H7 (cell line): Measurements from ENCODE around the gene CNTROB. TPM values are rescaled to one million over a fixed set of nuclear protein-coding genes. Genes with fewer than 3 reads are reported as not detected.
"Not testable (repeated sequence)": the region's sequence is repeated elsewhere in the genome, so short reads cannot be mapped to it uniquely, and the experiment has no call there.

Experiments used
- DNase-seq: peaks from one replicate; pipeline ENCODE4 v3.0.0; 2012
- H3K27me3 ChIP-seq: 2 replicates; pipeline ENCODE4 v1.6.0; 2011; ENCODE audit warnings: mild to moderate bottlenecking, low read length; ENCODE audit not compliant: control insufficient read depth, insufficient read depth
- H3K36me3 ChIP-seq: replicated peaks from 2 replicates; pipeline ENCODE4 v1.5.1; 2011; ENCODE audit warnings: low read length; ENCODE audit not compliant: control insufficient read depth, insufficient read depth
- H3K4me3 ChIP-seq: 2 replicates; pipeline ENCODE4 v1.5.1; 2011; ENCODE audit warnings: low read depth, mild to moderate bottlenecking, control low read depth, low read length, moderate library complexity; ENCODE audit not compliant: insufficient read depth
- total RNA-seq: library from RNA; depleted of rRNA; stranded (reverse); fragments of >200 nt; shearing (Covaris generic); gene quantifications from 2 replicates; pipeline ENCODE4 v1.2.3, GENCODE V29; 2014

Gene CNTROB
- total RNA-seq, 1 experiment from 2014 or later = 5.5 TPM

- no peaks in the 10 kb centered on the region for H3K27me3 ChIP-seq
- H3K4me3 ChIP-seq = no peak overlapping the region
- H3K36me3 ChIP-seq = peaks cover 15% of the 10 kb centered on the region
- DNase-seq = no peak
Observed at GRCh38 chr17:7947651-7948050, 15.6 kb downstream of the CNTROB start.

GRCh38 chr17:7950578-7950977 lies 18.6 kb downstream of the CNTROB start:
- no peak for DNase-seq
- Histone ChIP-seq H3K27me3 (no peaks in the 10 kb centered on the region), H3K4me3 (no peak overlapping the region), H3K36me3 (peaks cover 6% of the 10 kb centered on the region)

DNA sequence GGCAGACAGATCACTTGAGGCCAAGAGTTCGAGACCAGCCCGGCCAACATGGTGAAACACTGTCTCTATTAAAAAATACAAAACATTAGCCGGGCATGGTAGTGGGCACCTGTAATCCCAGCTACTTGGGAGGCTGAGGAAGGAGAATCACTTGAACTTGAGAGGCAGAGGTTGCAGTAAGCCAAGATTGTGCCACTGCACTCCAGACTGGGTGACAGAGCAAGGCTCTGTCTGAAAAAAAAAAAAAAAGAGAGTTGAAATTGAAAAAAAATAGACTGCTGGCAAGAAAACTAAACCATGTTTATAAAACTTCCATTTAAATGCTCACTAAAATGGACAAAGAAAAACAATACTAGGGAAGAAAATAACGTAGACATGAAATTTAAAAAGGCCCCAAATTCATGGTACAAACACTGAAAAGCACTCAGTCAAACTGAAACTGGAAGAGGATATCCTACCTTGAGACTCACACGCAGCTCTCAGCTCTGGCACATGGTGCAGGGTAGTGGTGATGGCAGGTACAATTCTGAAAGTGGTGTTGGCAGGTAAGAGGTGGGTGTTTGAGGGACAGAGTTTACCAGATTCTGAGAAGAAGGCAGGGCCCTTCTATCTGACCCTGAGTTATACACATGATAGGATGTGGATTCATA lies 19.3 kb downstream of the CNTROB start:
- H3K27me3 ChIP-seq = no peaks in the 10 kb centered on the region
- no peak overlapping the region for H3K4me3 ChIP-seq

GRCh38 chr17:7953266-7953665 lies 21.3 kb downstream of the CNTROB start:
- not testable (repeated sequence) for H3K36me3 ChIP-seq, H3K27me3 ChIP-seq, H3K4me3 ChIP-seq, DNase-seq

More for the DNA sequence above, 19.3 kb downstream of the CNTROB start:
- peaks cover 3% of the 10 kb centered on the region; the same call in 1 of the 2 replicates for H3K36me3 ChIP-seq
- no peak for DNase-seq

DNA sequence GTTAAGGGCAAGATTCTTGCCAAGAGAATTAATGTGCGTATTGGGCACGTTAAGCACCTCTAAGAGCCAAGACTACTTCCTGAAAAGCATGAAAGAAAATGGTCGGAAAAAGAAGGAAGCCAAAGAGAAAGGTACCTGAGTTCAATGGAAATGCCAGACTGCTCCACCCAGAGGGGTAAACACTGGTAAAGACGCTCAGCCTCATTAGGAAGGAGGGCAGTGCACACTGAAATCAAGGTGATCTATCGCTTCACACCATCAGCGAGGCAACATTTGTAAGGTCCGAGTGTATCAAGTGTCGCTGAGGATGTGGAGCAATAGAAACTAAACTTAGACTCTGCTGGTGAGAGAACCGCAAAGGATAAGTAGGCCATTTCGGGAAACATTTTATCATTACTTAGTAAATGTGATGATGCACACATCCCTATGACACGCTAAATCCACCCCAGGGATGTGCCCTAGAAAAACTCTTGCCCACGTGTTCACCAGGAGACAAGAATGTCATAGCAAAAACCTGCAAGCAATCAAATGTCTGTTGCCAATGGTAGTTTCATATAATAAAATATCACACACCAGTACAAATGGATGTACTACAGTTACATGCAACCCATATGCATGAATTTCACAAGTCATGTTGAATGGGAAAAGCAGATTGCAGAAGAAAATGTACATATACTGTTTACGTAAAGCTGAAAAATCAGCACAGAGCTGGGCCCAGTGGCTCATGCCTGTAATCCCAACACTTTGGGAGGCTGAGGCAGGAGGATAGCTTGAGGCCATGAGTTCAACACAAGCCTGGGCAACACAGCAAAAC lies 23.6 kb downstream of the CNTROB start:
- Histone ChIP-seq H3K27me3 (no peaks in the 10 kb centered on the region), H3K4me3 (no peak overlapping the region), H3K36me3 (no peaks in the 10 kb centered on the region)
- DNase-seq = no peak

GRCh38 chr17:7956228-7956965 lies 24.4 kb downstream of the CNTROB start:
- H3K36me3 ChIP-seq = no peaks in the 10 kb centered on the region
- no peak overlapping the region for H3K4me3 ChIP-seq
- no peak for DNase-seq
- H3K27me3 ChIP-seq = no peaks in the 10 kb centered on the region

DNA sequence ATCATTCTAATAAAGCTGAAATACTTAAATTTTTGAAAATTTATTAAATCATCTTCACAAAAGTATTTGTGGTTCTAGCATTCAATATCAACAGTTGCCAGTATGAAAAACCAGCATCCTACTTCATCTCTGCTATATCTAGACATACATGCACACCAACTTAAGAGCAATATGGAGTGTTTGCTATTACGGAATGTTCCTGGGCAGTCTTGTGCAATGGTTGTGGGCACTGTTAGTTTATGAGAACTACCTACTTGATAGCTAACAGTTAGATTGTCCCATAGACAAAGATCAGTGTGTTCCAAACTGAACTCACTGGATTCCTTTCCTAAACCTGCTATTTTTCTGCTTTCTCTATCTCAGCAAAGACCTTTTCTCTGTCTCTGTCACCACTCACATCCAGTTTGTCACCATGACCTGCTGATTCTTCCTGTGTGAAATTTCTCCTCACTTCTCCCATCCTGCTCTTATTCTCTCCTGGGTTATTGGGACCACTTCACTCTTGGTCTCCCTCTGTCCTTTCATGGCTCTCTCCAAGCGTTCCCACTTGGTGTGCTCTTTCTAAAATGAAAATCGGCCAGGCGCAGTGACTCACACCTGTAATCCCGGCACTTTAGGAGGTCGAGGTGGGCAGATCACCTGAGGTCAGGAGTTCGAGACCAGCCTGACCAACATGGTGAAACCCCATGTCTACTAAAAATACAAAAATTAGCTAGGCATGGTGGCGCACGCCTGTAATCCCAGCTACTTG lies 27.7 kb downstream of the CNTROB start:
- no peak overlapping the region for H3K4me3 ChIP-seq
- H3K36me3 ChIP-seq = no peaks in the 10 kb centered on the region
- no peaks in the 10 kb centered on the region for H3K27me3 ChIP-seq
- no peak for DNase-seq

- Histone ChIP-seq H3K36me3 (no peaks in the 10 kb centered on the region), H3K4me3 (no peak overlapping the region), H3K27me3 (no peaks in the 10 kb centered on the region)
- no peak for DNase-seq
Observed at GRCh38 chr17:7961421-7961820, 29.4 kb downstream of the CNTROB start.

DNA sequence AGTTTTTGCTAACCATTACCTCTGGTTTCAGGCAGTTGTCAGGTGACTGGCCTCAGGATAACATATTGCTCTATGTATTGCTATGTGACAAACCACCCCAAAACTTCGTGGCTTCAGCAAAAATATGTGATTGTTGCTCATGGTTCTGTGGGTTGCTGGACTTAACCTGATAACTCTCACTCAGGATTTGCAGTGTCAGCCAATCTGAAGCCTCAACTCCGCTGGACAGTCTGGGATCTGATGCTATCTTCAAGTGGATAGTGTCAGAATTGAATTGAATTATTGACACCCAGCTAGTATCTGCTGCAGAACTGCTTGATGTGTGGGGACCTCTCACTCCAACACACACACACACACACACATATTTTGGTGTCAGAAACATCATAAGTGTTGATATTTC lies 35.7 kb downstream of the CNTROB start:
- Histone ChIP-seq H3K4me3 (no peak overlapping the region), H3K27me3 (no peaks in the 10 kb centered on the region), H3K36me3 (no peaks in the 10 kb centered on the region)
- no peak for DNase-seq

DNA sequence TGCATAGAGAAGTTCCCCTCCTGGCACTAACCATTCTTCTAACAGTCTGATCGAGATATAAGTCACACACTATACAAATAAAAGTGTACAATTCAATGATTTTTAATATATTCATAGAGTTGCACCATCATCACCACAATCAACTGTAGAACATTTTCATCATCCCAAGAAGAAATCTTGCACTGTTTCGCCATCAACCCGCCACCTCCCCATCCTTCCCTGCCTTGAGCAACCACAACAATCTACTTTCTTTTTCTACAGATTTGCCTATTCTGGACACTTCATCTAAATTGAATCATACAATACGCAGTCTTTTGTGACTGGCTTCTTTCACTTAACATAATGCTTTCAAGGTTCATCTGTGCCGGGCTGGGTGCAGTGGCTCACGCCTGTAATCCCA lies 37.4 kb downstream of the CNTROB start:
- no peak overlapping the region for H3K4me3 ChIP-seq
- H3K36me3 ChIP-seq = no peaks in the 10 kb centered on the region
- no peaks in the 10 kb centered on the region for H3K27me3 ChIP-seq
- no peak for DNase-seq

DNA sequence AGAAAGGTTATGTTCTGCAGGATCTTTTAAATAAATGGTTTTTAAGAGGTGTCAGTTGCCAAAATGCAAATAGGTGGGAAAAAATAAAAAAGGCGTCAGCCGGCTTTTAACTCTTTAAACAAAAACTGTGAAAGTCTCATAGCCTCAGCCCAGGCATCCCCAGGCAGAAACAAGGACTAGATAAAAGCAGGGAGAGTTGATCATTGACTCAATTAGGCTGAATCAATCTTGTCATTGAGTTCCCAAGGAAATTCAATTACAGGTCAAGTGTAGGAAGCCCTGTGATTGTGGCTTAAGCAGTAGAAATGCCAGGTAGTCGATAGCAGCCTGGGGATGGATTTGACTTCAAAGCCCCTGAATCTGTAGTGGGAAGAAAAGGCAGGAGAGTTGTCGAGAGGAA lies 39.6 kb downstream of the CNTROB start:
- H3K4me3 ChIP-seq = no peak overlapping the region
- H3K27me3 ChIP-seq = no peaks in the 10 kb centered on the region
- no peak for DNase-seq
- H3K36me3 ChIP-seq = no peaks in the 10 kb centered on the region

DNA sequence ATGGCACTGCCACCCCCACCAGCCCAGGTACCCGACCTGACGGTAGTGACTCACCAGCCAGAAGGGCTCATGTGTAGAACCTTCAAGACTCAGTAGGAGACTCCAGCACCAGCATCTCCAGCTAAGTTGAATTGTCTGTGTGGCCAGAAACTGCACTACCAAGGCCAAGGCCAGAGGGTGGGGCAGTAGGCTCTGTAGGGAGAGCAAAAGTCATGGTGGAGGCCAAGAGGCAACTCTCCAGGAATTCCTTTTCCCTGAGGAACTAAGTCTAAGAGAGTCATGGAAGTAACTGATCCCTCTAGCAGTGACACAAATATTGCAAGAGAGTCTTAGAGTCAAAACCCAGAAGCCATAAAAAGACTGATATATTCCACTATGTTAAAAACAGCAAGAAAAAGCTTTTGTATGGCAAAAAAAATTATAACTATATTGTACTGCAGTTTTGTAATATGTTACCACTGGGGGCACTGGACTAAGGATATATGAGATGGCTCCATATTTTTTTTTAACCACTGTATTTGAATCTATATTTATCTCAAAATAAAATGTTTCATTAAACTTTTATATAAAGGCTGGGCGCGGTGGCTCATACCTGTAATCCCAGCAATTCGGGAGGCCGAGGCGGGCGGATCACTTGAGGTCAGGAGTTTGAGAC lies 40.3 kb downstream of the CNTROB start:
- no peak for DNase-seq
- Histone ChIP-seq H3K27me3 (no peaks in the 10 kb centered on the region), H3K4me3 (no peak overlapping the region), H3K36me3 (no peaks in the 10 kb centered on the region)

DNA sequence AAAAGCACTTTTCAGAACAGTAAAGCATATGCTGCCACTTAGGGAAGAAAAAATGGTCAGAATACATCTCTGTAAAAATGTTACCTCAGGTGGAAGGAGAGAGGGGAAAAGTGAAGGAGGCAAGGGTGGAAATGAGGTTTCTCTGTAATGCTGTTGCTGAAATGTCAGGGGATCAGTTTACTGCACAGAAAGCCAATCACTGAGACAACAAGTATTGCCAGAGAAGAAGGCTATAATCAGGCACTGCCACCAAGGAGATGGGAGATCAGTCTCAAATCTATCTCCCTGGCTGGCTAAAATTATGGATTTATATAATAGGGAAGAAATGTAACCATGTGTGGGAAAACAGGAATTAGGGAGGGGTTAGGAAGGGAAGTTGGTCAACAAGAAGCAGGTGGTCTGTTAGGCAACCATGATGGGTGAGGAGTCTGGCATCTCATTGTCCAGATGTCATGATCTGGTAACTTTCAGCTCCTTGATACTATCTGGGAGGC lies 42.7 kb downstream of the CNTROB start:
- no peak for DNase-seq
- no peak overlapping the region for H3K4me3 ChIP-seq
- H3K36me3 ChIP-seq = no peaks in the 10 kb centered on the region
- no peaks in the 10 kb centered on the region for H3K27me3 ChIP-seq

DNA sequence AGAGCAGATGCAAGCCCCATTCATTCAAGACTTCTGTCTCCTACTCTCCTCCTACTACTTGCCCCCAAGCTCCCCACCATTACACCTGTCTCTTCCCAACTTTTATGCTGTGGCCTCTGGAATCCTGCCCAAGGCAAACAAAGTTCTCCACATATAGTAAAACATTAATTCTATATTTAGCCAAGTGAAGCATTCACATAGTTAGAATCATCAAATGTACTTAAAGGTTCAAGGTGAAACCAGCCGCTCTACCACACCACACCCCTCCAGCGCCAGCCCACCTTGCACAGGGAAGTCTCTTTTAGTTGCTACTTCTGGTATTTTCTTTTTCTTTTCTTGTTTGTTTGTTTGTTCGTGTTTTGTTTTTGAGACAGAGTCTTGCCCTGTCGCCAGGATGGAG lies 45.0 kb downstream of the CNTROB start:
- Histone ChIP-seq H3K36me3 (no peaks in the 10 kb centered on the region), H3K27me3 (no peaks in the 10 kb centered on the region), H3K4me3 (no peak overlapping the region)
- no peak for DNase-seq
